Measurements from ENCODE around the gene GALNT18.

The GALNT18 gene

DNA sequence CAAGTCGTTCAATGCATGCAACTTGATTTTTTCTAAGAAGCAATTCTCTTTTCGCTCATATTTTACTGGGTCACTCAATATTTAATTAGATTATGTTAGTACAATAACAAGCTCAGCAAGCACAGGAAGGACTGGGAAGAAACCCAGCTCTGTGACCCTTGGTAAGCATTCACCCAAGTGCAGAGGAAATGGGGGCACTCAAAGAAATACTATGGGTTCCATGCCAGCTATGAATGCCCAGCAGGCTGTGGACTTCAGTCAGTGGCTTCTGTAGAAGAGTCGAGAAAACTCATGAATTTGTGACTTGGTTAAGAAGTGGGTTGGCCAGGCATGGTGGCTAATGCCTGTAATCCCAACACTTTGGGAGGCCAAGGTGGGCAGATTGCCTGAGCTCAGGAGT is 123.6 kb downstream of the GALNT18 start (continued):
- TF ChIP-seq ZNF658 (tag by site-specific recombination; IDR thresholded peaks at IDR 0.05): no peak
- TF ChIP-seq ZNF112 (tag by site-specific recombination; IDR thresholded peaks at IDR 0.05): no peak
- no peak for TF ChIP-seq ZNF610 (tag by site-specific recombination; IDR thresholded peaks at IDR 0.05; ENCODE audit: borderline replicate concordance)
- no peak for TF ChIP-seq OSR2 (tag by site-specific recombination; IDR thresholded peaks at IDR 0.05)

DNA sequence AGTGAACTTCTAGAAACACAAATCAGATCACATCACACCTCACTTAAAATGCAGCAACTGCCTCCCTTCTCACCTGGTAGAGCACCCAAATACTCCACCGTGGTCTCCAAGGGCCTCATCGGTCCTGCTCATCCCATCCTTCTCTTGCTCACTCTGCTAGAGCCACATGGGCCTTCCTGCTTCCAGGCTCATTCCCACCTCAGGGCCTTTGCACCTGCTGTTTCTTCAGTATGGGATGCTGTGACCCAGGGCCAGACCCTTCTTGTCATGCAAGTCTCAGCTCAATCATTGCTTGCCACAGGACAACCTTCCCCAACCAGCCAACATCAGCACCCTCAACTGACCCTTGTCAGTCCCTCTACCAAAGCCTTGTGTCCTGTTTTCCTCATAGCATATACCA is 124.9 kb downstream of the GALNT18 start:
- Histone ChIP-seq H3K4me3 (ENCODE audit: low read depth, low read length) (no peak overlapping the region), H3K9me3 (ENCODE audit: control insufficient read depth, insufficient read depth, low read depth, low read length) (no peaks in the 10 kb centered on the region), H3K36me3 (ENCODE audit: control insufficient read depth in 2 of 2, insufficient read depth in 1 of 2, low read length in 2 of 2) (no peaks in the 10 kb centered on the region), H3K4me1 (ENCODE audit: control insufficient read depth, insufficient read depth, low read length) (no peaks in the 10 kb centered on the region), H3K27ac (ENCODE audit: extremely low read depth, low read depth, low read length) (no peak overlapping the region)
- ChIA-PET POLR2A (no interaction called here), CTCF (interaction anchor here (0.6 kb wide), 1 partner anchor 18 kb away, joined by 3 read pairs; no protein-coding TSS in a partner anchor)
- TF ChIP-seq OSR2 (tag by site-specific recombination; IDR thresholded peaks at IDR 0.05) (no peak), ZNF623 (tag by site-specific recombination; IDR thresholded peaks at IDR 0.05) (peak; percentile 51; the same call in 1 of the 2 replicates)

DNA sequence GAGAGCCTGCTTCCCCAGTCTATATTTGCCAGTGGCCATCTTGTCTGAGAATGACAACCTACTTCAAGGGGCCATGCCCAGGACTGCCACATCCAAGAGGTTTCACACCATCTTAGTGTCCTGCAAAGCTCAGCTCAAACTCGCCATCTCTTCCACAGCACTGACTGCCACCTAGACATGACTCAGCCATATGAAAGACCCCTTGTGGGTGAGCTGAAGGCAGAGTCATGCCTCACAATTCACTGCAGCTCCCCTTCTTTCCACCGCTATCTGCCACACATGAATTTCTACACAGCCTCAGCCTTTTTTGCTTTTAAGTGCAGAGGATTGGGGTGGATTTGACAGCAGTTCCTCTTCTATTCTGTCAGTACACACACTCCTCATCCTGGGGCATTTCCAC is 127.5 kb downstream of the GALNT18 start:
- H3K9me3 ChIP-seq (ENCODE audit: control insufficient read depth, insufficient read depth, low read depth, low read length): no peaks in the 10 kb centered on the region
- H3K4me3 ChIP-seq (ENCODE audit: low read depth, low read length): no peak overlapping the region
- TF ChIP-seq, protein P1, sequence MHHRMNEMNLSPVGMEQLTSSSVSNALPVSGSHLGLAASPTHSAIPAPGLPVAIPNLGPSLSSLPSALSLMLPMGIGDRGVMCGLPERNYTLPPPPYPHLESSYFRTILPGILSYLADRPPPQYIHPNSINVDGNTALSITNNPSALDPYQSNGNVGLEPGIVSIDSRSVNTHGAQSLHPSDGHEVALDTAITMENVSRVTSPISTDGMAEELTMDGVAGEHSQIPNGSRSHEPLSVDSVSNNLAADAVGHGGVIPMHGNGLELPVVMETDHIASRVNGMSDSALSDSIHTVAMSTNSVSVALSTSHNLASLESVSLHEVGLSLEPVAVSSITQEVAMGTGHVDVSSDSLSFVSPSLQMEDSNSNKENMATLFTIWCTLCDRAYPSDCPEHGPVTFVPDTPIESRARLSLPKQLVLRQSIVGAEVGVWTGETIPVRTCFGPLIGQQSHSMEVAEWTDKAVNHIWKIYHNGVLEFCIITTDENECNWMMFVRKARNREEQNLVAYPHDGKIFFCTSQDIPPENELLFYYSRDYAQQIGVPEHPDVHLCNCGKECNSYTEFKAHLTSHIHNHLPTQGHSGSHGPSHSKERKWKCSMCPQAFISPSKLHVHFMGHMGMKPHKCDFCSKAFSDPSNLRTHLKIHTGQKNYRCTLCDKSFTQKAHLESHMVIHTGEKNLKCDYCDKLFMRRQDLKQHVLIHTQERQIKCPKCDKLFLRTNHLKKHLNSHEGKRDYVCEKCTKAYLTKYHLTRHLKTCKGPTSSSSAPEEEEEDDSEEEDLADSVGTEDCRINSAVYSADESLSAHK (tag by site-specific recombination; IDR thresholded peaks at IDR 0.05): no peak
- no peak for TF ChIP-seq ZNF239 (tag by site-specific recombination; IDR thresholded peaks at IDR 0.05)
- CTCF ChIA-PET: interaction anchor here (0.7 kb wide), 1 partner anchor 293 kb away, joined by 3 read pairs; no protein-coding TSS in a partner anchor
- H3K4me1 ChIP-seq (ENCODE audit: control insufficient read depth, insufficient read depth, low read length): no peaks in the 10 kb centered on the region
- POLR2A ChIA-PET: no interaction called here
- H3K36me3 ChIP-seq (ENCODE audit: control insufficient read depth in 2 of 2, insufficient read depth in 1 of 2, low read length in 2 of 2): no peaks in the 10 kb centered on the region
- no peak overlapping the region for H3K27ac ChIP-seq (ENCODE audit: extremely low read depth, low read depth, low read length)

DNA sequence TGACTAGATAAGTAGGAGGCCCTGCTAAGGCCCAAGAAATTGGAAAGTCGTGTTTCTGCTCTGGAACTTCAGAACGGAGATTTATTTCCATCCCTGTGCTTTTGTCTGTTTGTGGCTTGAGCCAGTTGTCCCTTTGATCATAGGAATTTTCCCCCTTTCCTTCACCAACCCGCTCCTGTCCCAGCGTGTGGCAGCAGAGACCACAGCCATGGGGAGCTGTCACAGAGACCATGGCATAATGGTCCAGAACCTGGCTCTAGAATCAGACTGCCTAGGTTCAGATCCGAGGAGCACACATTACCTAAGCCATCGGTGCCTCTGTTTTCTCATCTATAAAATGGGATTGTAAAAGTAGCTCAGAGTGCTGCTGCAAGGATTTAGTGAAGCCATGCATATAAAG is 128.1 kb downstream of the GALNT18 start:
- Histone ChIP-seq H3K36me3 (ENCODE audit: control insufficient read depth in 2 of 2, insufficient read depth in 1 of 2, low read length in 2 of 2) (no peaks in the 10 kb centered on the region), H3K4me3 (ENCODE audit: low read depth, low read length) (no peak overlapping the region), H3K4me1 (ENCODE audit: control insufficient read depth, insufficient read depth, low read length) (no peaks in the 10 kb centered on the region), H3K27ac (ENCODE audit: extremely low read depth, low read depth, low read length) (no peak overlapping the region), H3K9me3 (ENCODE audit: control insufficient read depth, insufficient read depth, low read depth, low read length) (no peaks in the 10 kb centered on the region)
- ChIA-PET CTCF (interaction anchor here (0.7 to 1.5 kb wide), 2 partner anchors 13 to 294 kb away, joined by 3 to 5 read pairs; no protein-coding TSS in a partner anchor), POLR2A (no interaction called here)
- TF ChIP-seq IKZF3 (tag by site-specific recombination; IDR thresholded peaks at IDR 0.05) (no peak), ZNF571 (tag by site-specific recombination; IDR thresholded peaks at IDR 0.05) (no peak), PRDM1 (tag by site-specific recombination; IDR thresholded peaks at IDR 0.05) (no peak), MYNN (tag by site-specific recombination; IDR thresholded peaks at IDR 0.05; ENCODE audit: borderline replicate concordance) (no peak), ZNF169 (tag by site-specific recombination; IDR thresholded peaks at IDR 0.05) (no peak), ZNF561 (tag by site-specific recombination; IDR thresholded peaks at IDR 0.05; ENCODE audit: borderline replicate concordance) (no peak), GLIS1 (tag by site-specific recombination; IDR thresholded peaks at IDR 0.05) (no peak), ZFHX2 (tag by site-specific recombination; conservative IDR thresholded peaks at IDR 0.05) (no peak), ZNF248 (tag by site-specific recombination; IDR thresholded peaks at IDR 0.05) (no peak), ZNF394 (tag by site-specific recombination; IDR thresholded peaks at IDR 0.05; ENCODE audit: borderline replicate concordance) (no peak), ZBTB1 (tag by site-specific recombination; IDR thresholded peaks at IDR 0.05) (no peak), ZNF426 (tag by site-specific recombination; IDR thresholded peaks at IDR 0.05) (no peak), KLF1 (tag by site-specific recombination; IDR thresholded peaks at IDR 0.05) (no peak)
- TF ChIP-seq, protein P2, sequence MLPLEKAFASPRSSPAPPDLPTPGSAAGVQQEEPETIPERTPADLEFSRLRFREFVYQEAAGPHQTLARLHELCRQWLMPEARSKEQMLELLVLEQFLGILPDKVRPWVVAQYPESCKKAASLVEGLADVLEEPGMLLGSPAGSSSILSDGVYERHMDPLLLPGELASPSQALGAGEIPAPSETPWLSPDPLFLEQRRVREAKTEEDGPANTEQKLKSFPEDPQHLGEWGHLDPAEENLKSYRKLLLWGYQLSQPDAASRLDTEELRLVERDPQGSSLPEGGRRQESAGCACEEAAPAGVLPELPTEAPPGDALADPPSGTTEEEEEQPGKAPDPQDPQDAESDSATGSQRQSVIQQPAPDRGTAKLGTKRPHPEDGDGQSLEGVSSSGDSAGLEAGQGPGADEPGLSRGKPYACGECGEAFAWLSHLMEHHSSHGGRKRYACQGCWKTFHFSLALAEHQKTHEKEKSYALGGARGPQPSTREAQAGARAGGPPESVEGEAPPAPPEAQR (tag by site-specific recombination; IDR thresholded peaks at IDR 0.05): no peak
- TF ChIP-seq, protein P3, sequence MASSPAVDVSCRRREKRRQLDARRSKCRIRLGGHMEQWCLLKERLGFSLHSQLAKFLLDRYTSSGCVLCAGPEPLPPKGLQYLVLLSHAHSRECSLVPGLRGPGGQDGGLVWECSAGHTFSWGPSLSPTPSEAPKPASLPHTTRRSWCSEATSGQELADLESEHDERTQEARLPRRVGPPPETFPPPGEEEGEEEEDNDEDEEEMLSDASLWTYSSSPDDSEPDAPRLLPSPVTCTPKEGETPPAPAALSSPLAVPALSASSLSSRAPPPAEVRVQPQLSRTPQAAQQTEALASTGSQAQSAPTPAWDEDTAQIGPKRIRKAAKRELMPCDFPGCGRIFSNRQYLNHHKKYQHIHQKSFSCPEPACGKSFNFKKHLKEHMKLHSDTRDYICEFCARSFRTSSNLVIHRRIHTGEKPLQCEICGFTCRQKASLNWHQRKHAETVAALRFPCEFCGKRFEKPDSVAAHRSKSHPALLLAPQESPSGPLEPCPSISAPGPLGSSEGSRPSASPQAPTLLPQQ (tag by site-specific recombination; IDR thresholded peaks at IDR 0.05): no peak
- TF ChIP-seq, protein P4, sequence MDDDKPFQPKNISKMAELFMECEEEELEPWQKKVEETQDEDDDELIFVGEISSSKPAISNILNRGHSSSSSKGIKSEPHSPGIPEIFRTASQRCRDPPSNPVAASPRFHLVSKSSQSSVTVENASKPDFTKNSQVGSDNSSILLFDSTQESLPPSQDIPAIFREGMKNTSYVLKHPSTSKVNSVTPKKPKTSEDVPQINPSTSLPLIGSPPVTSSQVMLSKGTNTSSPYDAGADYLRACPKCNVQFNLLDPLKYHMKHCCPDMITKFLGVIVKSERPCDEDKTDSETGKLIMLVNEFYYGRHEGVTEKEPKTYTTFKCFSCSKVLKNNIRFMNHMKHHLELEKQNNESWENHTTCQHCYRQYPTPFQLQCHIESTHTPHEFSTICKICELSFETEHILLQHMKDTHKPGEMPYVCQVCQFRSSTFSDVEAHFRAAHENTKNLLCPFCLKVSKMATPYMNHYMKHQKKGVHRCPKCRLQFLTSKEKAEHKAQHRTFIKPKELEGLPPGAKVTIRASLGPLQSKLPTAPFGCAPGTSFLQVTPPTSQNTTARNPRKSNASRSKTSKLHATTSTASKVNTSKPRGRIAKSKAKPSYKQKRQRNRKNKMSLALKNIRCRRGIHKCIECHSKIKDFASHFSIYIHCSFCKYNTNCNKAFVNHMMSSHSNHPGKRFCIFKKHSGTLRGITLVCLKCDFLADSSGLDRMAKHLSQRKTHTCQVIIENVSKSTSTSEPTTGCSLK (tag by site-specific recombination; IDR thresholded peaks at IDR 0.05): no peak
